ENCODE data around the gene TMEM175. TPM values are rescaled to one million over a fixed set of nuclear protein-coding genes. Genes with fewer than 3 reads are reported as not detected.

The TMEM175 gene
- total RNA-seq, 1 donor from 2014 or later, result 42.4 TPM

GRCh38 chr4:895596-895995, 36.7 kb upstream of the TMEM175 start:
- intact Hi-C loops (cut with DNase I), result no loop called here
- H3K4me3 ChIP-seq, result no peak overlapping the region
- ATAC-seq (no peak), DNase-seq (no peak)
- no peaks in the 10 kb centered on the region for H3K27me3 ChIP-seq
- H3K4me1 ChIP-seq, result no peaks in the 10 kb centered on the region
- no peaks in the 10 kb centered on the region for H3K9me3 ChIP-seq
- no peak overlapping the region for H3K27ac ChIP-seq
- TF ChIP-seq, protein P1, sequence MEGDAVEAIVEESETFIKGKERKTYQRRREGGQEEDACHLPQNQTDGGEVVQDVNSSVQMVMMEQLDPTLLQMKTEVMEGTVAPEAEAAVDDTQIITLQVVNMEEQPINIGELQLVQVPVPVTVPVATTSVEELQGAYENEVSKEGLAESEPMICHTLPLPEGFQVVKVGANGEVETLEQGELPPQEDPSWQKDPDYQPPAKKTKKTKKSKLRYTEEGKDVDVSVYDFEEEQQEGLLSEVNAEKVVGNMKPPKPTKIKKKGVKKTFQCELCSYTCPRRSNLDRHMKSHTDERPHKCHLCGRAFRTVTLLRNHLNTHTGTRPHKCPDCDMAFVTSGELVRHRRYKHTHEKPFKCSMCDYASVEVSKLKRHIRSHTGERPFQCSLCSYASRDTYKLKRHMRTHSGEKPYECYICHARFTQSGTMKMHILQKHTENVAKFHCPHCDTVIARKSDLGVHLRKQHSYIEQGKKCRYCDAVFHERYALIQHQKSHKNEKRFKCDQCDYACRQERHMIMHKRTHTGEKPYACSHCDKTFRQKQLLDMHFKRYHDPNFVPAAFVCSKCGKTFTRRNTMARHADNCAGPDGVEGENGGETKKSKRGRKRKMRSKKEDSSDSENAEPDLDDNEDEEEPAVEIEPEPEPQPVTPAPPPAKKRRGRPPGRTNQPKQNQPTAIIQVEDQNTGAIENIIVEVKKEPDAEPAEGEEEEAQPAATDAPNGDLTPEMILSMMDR (IDR thresholded peaks at IDR 0.05), result no peak
- H3K36me3 ChIP-seq, result peaks cover 71% of the 10 kb centered on the region

DNA sequence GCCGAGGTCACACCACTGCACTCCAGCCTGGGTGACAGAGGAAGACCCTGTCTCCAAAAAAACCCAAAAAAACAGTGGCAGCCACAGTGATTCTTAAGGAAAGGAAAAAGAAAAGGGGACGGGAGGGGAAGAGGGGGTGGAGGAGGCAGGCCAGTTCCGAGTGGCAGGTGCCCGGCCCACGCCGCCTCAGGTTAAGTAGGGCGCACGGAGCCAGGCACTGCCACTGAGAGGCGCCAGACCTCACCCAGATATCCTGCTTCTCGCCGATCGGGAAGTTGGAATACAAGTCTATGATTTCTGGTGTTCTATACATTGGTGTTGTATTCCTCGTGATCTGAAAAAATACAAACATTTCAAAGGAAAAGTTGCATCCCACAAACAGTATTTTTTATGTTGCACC, 36.0 kb upstream of the TMEM175 start:
- no peaks in the 10 kb centered on the region for H3K4me1 ChIP-seq
- ATAC-seq (no peak), DNase-seq (no peak)
- intact Hi-C loops (cut with DNase I), result no loop called here
- H3K9me3 ChIP-seq, result no peaks in the 10 kb centered on the region
- peaks cover 74% of the 10 kb centered on the region for H3K36me3 ChIP-seq
- H3K27me3 ChIP-seq, result no peaks in the 10 kb centered on the region
- no peak overlapping the region for H3K4me3 ChIP-seq
- TF ChIP-seq, protein P1 (IDR thresholded peaks at IDR 0.05), result peak; percentile 9
- H3K27ac ChIP-seq, result no peak overlapping the region

DNA sequence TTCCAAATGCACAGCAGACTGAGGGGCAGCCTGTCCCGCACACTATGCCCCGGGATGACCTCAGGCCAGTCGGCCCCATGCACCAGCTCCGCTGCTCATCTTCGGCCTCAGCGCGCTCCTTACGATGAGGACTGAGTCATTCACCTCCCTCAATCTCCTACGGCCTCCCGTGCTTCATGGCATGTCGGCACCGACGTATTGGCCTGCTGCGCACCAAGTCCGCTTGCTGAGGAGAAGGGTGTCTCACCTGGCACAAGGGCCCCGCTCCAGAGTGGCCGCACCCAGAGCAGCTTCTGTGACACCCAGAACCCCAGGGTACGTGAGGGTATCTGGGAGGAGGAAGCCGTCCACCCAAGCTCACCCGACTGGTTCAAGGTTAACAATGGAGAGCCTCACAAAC, 35.6 kb upstream of the TMEM175 start:
- TF ChIP-seq, protein P1 (IDR thresholded peaks at IDR 0.05), result no peak
- DNase-seq (no peak), ATAC-seq (no peak)
- H3K9me3 ChIP-seq, result no peaks in the 10 kb centered on the region
- H3K4me1 ChIP-seq, result no peaks in the 10 kb centered on the region
- peaks cover 74% of the 10 kb centered on the region for H3K36me3 ChIP-seq
- intact Hi-C loops (cut with DNase I), result no loop called here
- H3K27me3 ChIP-seq, result no peaks in the 10 kb centered on the region
- H3K4me3 ChIP-seq, result no peak overlapping the region
- H3K27ac ChIP-seq, result no peak overlapping the region

DNA sequence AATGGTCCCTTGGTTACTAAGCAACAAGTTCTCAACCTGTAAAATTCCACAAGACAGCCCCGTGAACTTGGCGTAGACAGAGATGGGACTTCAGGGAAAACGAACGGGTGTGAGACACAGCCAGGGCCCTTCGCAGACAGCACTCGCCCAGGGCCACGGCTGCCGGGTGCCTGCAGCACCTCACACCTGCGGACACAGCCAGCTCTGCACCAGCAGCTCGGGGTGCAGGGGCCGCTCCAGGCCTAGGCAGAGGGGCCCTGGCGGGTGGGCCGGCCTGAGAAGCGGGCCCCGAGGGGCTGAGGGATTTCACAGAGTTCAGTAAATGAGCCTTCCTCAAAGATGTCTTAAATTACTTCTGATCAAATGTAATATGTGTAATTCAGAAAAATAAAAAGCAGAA, 34.1 kb upstream of the TMEM175 start:
- H3K9me3 ChIP-seq, result no peaks in the 10 kb centered on the region
- intact Hi-C loops (cut with DNase I), result no loop called here

DNA sequence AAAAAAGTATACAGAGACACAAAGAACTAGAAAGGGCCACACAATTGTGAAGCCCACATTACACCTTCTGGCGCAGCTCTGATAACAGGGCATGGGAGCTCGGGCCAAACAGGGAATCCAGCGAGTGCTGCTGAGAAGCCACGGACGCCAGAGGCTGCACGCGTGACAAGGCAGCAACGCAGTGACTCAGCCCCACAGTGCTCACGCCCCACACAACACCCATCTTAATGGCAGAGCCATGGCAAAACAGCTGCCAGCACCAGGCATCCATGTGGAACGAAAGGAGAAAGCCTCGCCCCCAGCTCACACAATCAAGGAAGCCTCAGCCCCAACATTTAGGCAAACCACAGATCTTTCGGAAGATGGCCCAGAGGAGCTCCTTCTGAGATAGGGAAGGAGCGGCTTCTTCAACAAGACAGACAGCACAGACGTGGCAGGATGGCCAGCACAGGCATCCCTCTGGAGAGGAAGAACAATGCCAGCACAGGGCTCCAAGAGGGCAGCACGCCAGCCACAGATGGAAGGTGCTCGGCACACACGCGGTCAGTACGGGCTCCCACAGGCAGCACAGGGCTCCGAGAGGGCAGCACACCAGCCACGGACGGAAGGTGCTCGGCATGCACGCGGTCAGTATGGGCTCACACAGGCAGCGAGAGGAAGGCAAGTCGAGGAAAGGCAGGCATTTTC, 33.2 kb upstream of the TMEM175 start:
- intact Hi-C loops (cut with DNase I), result no loop called here
- TF ChIP-seq, protein P1 (IDR thresholded peaks at IDR 0.05), result no peak
- ATAC-seq (no peak), DNase-seq (no peak)
- no peaks in the 10 kb centered on the region for H3K9me3 ChIP-seq
- H3K4me3 ChIP-seq, result no peak overlapping the region
- peaks cover 52% of the 10 kb centered on the region for H3K36me3 ChIP-seq
- H3K27ac ChIP-seq, result no peak overlapping the region
- no peaks in the 10 kb centered on the region for H3K27me3 ChIP-seq
- H3K4me1 ChIP-seq, result no peaks in the 10 kb centered on the region

More for the DNA sequence above, 34.1 kb upstream of the TMEM175 start:
- peaks cover 61% of the 10 kb centered on the region for H3K36me3 ChIP-seq
- no peak overlapping the region for H3K4me3 ChIP-seq
- DNase-seq (no peak), ATAC-seq (no peak)
- TF ChIP-seq, protein P1 (IDR thresholded peaks at IDR 0.05), result no peak
- H3K27ac ChIP-seq, result no peak overlapping the region
- no peaks in the 10 kb centered on the region for H3K27me3 ChIP-seq
- H3K4me1 ChIP-seq, result no peaks in the 10 kb centered on the region

- intact Hi-C loops (cut with DNase I), result no loop called here
- Histone ChIP-seq H3K36me3 (peaks cover 51% of the 10 kb centered on the region), H3K4me1 (no peaks in the 10 kb centered on the region), H3K9me3 (no peaks in the 10 kb centered on the region), H3K27me3 (no peaks in the 10 kb centered on the region), H3K27ac (no peak overlapping the region), H3K4me3 (no peak overlapping the region)
- ATAC-seq (no peak), DNase-seq (no peak)
- TF ChIP-seq, protein P1 (IDR thresholded peaks at IDR 0.05), result no peak
Measured at GRCh38 chr4:899556-899906, 32.7 kb upstream of the TMEM175 start.

All from upper lobe of right lung (tissue), 1 donor.